GM18507 (cell line): ENCODE data around the gene FOXK1.

Experiments used
- DNase-seq: peaks from one replicate; pipeline ENCODE4 v3.0.0; 2011; ENCODE audit warnings: low read depth; ENCODE audit not compliant: insufficient read length; ENCODE audit errors: extremely low spot score
- FAIRE-seq: peaks from 2 replicates; lab custom pipeline; 2011; peaks lifted over from hg19 to GRCh38; lab: Jason Lieb, UNC

The FOXK1 gene

DNA sequence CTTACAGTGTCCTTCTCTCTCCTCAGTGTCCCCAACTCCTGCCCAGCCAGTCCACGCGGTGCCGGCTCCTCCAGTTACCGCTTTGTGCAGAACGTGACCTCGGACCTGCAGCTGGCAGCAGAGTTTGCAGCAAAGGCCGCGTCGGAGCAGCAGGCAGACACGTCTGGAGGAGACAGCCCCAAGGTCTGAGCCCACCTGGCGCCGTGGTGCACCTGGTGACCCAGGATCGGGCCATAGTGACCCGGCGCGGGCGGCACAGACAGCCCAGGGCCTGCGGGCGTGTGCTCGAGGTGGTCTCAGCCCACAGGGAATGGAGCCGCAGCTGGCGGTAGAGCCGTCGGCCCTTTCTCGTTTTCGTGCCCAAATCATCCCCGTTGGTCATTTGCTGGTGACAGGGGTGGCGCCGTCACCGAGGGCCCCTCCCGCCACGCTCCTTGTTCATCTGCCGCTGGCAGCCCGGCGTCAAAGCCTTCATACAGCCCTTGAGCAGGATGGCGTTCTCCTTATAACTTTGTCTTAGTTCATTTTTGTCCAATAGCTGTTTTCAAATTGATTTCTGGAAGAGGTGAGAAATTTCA lies 72.4 kb downstream of the FOXK1 start:
- DNase-seq (no peak), FAIRE-seq (no peak)

DNA sequence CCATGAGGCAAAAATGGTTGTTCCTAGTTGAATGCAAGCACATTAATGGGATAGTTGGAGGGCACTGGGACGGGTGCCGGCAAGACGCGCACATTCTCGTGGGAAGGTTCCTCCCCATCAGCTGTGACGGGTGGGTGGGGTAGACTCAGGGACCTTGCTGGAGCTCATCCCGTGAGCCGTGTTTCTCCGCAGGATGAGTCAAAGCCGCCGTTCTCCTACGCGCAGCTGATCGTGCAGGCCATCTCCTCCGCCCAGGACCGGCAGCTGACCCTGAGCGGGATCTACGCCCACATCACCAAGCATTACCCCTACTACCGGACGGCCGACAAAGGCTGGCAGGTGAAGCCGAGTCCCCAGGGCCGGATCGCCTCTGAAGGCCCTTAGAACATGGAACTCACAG lies 73.0 kb downstream of the FOXK1 start:
- DNase-seq (no peak), FAIRE-seq (no peak)

DNA sequence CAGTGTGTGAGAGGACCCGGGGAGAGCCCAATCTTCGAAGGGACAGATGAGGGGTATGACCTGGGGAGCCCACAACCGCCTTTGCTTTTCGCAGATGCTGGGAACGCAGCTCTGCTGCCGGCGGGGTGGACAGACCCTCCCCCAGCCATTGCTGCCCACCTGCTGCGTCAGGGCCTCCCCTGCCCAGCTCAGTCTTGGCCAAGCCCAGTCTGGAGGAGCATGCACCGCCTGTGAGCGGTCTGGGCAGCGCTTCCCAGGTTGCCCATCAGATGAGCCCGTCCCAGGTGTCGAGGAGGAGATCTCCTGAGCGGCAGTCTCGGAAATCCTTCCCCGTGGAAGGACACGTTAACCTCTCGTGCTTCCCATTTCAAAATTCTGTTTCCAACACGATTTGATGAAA lies 76.0 kb downstream of the FOXK1 start:
- DNase-seq (no peak), FAIRE-seq (no peak)

DNA sequence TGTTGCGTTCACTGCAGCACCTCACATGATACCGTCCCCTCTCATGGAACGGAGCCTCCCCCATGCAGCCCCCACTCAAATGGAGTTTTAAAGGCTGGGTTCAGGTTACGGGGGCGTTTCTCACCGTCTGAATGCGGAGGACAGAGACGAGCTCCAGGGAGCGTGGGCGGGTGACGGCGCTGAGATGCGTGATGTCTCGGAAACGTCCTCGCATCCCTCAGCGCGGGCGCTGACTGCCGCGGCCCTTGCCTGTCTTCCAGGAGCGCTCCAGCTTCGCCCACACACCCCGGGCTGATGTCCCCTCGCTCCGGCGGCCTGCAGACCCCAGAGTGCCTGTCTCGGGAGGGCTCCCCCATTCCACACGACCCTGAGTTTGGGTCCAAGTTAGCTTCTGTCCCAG lies 76.7 kb downstream of the FOXK1 start:
- no peak for FAIRE-seq
- no peak for DNase-seq

DNA sequence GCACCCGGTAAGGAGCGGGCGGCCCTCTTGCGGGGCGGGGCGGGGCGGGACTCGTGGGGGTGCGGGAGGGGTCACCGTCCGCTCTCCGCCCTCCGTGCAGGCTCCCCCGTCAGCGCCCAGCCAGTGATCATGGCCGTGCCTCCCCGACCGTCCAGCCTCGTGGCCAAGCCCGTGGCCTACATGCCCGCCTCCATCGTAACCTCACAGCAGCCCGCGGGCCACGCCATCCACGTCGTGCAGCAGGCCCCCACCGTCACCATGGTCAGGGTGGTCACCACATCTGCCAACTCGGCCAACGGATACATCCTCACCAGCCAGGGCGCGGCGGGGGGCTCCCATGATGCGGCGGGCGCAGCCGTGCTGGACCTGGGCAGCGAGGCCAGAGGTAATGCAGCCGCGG lies 77.1 kb downstream of the FOXK1 start:
- DNase-seq (no peak), FAIRE-seq (no peak)

DNA sequence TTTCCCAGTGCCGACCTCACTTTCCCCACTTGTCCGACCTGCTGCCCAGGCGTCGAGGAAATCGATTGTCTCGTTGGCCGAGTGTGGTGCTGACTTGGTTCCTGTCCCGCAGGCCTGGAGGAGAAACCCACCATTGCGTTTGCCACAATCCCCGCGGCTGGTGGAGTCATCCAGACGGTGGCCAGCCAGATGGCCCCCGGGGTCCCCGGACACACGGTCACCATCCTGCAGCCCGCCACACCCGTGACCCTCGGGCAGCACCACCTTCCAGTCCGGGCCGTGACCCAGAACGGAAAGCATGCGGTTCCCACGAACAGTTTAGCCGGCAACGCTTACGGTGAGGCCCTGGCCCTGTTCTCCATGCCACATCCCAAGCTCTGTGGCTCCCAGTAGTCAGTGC lies 78.9 kb downstream of the FOXK1 start:
- DNase-seq = no peak
- no peak for FAIRE-seq

DNA sequence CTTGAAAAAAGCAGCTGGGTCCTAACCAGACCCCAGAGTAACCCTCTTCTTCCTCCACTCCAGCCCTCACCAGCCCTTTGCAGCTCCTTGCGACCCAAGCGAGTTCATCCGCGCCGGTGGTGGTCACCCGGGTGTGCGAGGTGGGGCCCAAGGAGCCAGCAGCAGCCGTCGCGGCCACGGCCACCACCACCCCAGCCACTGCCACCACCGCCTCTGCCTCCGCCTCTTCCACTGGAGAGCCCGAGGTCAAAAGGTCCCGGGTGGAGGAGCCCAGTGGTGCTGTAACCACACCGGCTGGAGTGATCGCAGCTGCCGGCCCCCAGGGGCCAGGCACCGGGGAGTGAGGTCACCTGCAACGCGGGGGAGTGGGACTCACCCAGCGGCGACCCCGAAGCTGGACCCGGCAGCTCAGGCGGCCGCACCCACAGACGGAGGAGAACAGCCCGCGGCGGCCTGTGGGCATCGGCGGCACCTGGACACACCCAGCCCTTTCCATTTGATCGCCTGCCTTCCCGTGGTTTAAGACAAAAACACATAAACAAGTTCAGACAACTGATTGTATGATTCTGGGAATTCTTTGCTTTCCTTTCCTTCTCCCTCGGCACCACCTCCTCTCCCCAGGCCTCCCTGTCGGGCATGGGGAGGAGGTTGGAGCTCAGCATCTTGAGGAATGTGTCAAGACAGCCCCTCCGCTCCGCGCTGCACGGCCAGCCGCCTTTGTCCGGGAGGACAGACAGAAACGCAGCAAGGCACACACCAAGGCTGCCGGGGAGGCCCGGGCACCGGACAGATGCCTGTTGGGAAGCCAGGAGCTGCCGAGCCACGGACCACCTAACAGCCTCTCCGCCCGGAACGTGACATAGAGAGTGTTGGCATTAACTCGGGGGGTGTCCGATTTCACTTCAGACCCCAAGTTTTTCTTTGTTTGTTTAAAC lies 80.3 kb downstream of the FOXK1 start:
- FAIRE-seq (no peak), DNase-seq (no peak)

DNA sequence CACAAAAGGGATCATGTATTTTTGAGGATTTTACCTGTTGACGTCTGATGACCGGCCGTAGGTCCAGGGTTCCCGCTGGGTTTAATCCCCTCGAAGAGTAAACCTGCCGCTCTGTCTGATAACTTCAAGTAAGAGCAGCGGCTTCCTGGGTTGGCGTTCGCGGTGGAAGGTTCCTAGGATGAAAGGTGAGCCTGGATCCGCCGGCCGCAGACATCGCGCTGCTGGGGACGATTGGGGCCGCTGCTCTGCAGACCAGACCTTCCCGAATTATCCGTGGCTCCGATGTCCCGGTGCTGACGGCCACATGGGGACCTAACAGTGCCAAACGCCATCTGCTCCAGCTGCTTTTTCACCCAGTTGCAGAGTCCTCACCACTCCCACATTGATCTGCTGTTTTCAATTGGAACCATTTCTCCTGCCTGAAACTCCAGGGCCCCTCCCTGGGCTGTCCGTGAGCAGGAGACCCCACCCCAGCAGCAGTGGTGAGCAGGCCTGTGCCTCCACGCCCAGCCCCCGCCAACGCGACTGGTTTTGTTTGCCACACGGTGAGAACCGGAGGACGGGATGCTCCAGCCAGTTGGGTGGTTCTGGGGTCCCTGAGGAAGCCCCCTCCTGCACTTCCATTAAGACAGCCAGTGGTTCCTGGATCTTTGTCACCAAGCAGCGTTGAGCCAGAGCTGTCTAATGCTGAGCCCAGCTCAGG lies 81.1 kb downstream of the FOXK1 start:
- DNase-seq (no peak), FAIRE-seq (no peak)

DNA sequence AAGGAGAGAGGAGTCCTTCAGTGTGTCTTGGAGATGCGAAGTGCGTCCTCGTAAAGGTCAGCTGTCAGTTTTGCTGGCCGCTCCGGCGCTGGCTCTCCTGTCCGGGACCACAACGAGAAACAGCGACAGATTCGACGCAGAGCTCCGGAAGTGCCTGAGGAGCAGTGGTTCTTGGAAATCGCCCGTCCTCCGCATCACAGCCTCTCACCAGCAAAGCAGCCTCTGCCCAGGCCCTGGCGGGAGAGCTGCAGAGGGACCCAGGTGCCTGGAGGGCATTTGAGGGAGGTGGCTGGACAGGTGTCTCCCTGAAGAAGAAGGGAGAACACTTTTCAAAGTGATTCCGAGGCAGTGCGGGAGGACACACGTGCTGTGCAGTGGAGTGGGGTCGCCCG lies 81.7 kb downstream of the FOXK1 start:
- FAIRE-seq = no peak
- DNase-seq = no peak

DNA sequence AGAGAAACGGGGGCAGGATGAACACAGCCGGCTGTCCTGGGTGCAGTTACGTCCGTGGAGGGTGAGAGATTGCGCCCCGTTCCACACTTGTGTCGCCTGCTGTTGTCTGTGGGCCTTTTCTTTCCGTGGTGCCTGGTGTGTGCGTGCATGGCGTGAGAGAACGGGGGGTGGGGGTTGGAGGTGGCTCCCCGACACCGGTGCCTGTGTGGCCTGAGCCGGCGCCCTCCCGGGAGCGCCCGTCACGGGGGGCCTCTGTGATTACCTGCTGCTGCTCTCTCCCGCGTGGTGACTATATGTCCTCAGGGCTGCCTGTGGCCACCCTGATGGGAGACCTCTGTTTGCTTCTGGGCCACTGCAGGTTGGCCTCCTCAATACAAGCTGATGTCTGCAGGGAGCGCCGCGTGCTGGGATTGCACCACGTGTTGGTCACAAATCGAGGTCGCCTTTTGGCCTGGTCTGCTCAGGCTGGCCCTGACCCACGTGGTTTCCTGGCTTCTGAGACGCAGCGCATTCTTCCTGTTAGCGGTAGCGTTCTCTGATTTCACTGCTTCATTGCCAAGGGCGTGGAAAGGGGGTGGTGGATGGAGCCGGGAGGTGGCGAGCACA lies 82.4 kb downstream of the FOXK1 start:
- FAIRE-seq = no peak

DNA sequence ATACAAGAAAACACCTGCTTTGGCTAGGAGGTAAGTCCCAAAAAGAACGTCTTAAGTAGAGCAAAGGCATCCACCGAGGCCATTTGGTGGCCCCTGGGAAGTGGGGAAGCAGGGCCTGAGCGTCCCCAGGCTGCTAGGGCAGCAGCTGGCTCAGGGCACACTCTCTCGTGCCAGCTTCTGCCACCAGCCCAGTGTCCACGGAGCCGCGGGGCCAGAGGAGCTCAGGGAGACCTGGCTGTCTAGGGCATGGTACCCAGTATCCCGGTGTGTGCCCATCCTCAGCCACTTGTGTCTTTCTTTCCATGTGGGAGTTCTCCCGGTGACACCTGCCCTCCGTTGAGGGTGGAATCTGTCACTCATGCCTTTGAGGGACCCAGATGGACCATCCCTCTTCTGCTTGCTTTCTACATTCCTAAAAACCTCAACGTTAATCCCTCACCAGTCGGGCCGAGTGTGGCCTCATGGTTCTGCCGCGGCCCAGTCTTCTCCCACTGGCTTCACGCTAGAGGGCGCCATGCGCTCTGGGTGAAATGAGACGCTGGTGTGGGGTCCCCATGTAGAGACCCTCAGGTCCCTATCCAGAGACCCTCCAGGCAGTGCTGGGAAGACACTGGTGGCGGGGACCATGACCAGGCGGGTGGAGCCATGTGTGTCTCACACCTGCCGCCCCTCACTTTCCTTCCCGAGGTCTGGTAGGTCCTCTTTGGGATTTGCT lies 83.8 kb downstream of the FOXK1 start:
- FAIRE-seq (no peak), DNase-seq (no peak)

More for the DNA sequence above, 82.4 kb downstream of the FOXK1 start:
- no peak for DNase-seq

DNA sequence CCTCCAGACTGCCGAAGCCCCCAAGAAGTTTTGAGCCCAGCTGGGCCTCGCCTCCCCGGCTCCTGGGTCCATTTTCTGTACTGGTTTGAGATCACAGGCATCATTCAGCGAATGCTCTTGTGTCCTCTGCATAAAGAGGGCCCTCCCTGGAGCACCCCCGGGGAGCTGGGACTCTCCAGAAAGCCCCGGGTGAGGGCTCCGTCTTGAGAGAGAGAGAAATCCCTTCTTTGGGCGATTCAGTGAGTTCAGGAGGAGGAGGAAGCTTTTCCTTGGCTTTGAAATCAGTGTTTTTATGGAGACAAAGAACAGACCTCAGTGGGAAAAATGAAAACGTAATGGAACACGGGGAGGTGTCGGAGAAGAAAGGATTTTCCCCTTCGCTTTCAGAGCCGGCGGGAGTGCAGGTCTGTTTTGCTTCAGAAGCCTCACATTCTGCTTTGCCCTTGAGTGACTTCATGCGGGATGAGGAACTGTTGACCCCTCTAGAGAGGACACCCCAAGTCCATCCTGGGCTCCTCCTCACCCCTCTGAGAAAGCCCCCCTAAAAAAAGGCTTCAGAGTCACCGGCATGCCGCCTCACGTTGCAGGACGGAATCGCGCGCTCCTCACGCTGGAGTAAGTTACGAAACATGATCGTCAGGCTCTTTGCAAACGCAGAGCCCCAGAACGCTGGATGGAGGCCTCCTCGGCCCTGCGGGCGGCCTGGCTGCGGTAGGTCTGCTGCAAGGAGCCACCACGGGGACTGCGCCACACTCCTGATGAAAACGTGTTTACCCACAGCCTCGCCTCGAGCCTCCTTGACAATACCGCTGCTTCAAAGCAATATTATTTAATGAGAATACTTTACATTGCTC lies 84.8 kb downstream of the FOXK1 start:
- FAIRE-seq (no peak), DNase-seq (no peak)

DNA sequence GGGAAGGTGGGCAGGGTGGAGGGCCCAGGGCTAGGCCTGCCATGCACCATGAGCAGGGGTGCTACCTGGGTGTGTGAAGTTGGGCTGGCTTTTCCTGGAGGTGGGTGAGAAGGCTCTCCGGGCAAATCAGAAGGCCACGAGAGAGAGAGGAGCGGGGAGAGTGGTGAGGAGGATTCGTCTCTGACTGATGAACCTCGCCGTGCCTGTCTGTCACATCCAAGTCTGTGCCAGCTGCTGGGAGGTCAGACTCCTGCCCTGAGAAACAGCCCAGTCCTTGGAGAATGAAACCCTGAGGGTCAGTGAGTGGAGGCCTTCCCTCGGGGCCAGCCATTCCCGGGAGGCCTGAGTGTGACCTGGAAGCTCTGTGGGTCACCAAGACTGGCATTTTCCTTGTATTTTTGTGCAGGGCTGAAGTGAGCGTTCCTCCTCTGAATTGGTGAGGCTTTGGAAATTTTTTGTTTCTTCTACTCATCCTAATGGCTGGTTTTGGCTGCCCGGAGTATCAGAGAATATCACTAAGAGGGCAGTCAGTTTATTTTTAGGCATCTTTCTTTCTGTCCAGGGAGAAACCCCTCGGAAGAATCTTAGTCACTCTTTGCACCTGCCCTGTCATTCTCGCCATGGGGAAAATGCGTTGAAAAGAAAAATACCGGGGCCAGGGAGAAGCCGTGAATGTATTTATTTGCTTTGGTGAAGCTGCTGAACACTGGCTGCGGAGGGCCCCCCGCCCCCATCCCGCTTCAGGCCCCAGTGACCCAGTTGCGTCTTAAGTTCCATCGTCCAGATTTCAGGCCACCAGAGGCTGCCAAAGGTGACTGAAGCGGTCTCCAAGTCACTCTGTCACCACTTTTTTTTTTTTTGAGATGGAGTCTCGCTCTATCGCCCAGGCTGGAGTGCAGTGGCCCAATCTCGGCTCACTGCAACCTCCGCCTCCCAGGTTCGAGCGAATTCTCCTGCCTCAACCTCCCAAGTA lies 86.8 kb downstream of the FOXK1 start:
- FAIRE-seq = no peak
- no peak for DNase-seq

DNA sequence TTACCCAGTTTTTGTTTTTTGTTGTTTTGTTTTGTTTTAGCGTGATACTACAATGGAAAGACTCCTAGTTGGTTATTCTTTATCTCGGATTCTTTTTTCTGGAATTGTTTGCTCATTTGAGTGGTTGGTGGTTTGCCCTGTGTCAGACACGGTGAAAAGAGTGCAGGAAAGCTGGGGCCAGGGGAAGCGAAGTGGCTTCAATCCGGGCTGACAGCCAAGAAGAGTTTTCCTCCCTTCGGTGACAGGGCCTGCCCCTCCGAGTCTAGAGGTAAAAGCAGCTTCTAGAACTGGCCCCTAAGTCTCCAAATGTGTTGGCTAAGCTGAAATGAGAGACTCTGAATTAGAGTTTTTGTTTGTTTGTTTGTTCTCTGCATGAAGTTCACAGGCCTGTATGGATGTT lies 87.7 kb downstream of the FOXK1 start:
- FAIRE-seq = no peak
- no peak for DNase-seq

DNA sequence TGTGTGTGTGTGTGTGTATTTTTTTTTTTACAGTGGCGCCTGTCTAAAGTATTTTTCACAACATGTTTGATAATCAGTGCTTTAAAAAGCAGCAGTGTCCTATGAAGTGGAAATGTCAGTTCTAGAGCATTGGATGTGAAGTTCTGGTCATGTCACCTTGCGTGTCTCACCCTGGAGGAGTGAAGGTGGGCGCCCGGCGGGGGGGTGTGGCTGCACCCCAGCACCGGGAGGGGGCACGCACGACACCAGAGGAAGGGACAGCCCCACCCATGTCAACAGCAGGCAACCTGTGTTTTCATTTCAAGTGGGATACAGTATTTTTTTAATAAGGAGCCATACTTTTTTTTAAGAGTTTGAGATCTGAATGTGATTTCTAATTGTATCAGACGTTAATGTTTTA lies 88.8 kb downstream of the FOXK1 start:
- FAIRE-seq (no peak), DNase-seq (no peak)

DNA sequence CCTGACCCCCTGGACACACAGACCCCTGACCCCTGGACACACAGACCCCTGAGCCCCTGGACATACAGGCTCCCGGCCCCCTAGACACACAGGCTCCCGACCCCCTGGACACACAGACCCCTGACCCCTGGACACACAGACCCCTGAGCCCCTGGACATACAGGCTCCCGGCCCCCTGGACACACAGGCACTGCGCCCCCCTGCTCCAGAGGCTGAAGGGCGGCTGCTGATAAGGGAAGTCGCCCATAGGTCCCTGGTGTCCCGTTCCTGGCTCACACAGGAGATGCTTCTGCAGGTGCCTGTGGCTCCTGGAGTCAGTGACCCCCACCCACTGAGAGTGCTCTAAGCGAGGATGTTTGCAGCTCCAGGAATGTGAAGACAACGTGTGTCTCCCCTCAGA lies 89.6 kb downstream of the FOXK1 start:
- FAIRE-seq = no peak

DNA sequence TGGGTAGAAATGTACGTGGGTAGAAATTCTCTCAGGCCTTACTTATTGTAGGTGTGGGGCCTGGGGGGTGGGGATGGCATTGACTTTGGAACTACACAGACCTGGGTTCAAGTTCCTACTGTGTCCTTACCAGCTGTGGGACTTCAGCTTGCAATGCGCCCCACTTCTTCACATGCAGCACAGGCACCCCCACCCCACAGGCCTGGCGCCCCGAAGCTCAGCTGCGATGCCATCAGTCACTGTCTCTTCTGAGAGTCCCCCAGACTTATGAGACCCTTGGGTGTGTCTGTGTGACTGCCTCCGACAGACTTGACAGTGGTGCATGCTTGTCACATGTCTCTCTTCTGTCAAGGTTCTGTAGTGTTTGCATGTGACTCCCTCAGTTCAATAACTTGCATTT lies 90.2 kb downstream of the FOXK1 start:
- DNase-seq (no peak), FAIRE-seq (no peak)

More for the DNA sequence above, 89.6 kb downstream of the FOXK1 start:
- DNase-seq = no peak

DNA sequence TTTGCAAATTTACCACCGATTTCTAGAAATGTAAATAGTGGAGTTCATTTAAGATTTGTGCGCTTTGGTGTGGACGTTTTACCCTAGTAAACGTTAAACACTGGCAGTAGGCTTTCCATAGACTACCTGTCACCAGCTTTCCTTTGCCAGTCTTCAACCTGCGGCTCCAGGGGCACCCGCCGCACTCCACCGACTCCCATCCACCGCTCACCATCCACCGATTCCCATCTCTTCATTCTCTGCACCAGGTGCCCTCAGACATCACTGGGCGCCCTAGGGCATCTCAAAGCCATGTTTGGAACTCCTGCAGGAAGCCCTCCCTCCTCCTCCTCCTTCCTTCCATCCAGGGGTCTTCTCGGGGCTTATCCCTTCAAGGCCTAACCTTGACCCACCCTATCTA lies 91.9 kb downstream of the FOXK1 start:
- FAIRE-seq (no peak), DNase-seq (no peak)
